GM23338 (cell line): ENCODE data around the gene FN3KRP. TPM values are rescaled to one million over a fixed set of nuclear protein-coding genes. Genes with fewer than 3 reads are reported as not detected.

Experiments used
- ATAC-seq: fragments of 200-7000 bp; cut with Tn5 transposase; 3 replicates; pipeline ENCODE4 v1.9.1; 2020
- DNase-seq: peaks from one replicate; pipeline ENCODE4 v3.0.0-alpha.2; 2015; ENCODE audit warnings: low spot score
- H2AFZ ChIP-seq: fragments of 200-600 bp; sonication (generic); 2 replicates; pipeline ENCODE4 v1.8.0; 2016; ENCODE audit warnings: antibody characterized with exemption, mild to moderate bottlenecking, moderate library complexity
- H3F3A ChIP-seq: fragments of 200-600 bp; sonication (generic); replicated peaks from 2 replicates; pipeline ENCODE4 v1.8.0; 2017; ENCODE audit warnings: antibody characterized with exemption, mixed run types, low read depth
- H3K27ac ChIP-seq: fragments of 200-600 bp; sonication (generic); 2 replicates; pipeline ENCODE4 v1.6.1; 2016; ENCODE audit warnings: low read depth
- H3K27me3 ChIP-seq: fragments of 200-600 bp; sonication (generic); 2 replicates; pipeline ENCODE4 v1.8.0; 2016; ENCODE audit warnings: mild to moderate bottlenecking, mixed run types, moderate library complexity; ENCODE audit not compliant: insufficient read depth
- H3K36me3 ChIP-seq: fragments of 200-600 bp; sonication (generic); 2 replicates; pipeline ENCODE4 v1.8.0; 2016; ENCODE audit warnings: mild to moderate bottlenecking; ENCODE audit not compliant: insufficient read depth
- H3K4me1 ChIP-seq: fragments of 200-600 bp; sonication (generic); 2 replicates; pipeline ENCODE4 v1.8.0; 2016; ENCODE audit warnings: mild to moderate bottlenecking, moderate library complexity; ENCODE audit not compliant: insufficient read depth
- H3K4me2 ChIP-seq: fragments of 200-600 bp; sonication (generic); 2 replicates; pipeline ENCODE4 v1.7.1; 2017; ENCODE audit warnings: mixed run types
- H3K4me3 ChIP-seq: fragments of 200-600 bp; sonication (generic); 2 replicates; pipeline ENCODE4 v1.6.1; 2016; ENCODE audit warnings: mixed run types
- H3K79me2 ChIP-seq: fragments of 200-600 bp; sonication (generic); replicated peaks from 2 replicates; pipeline ENCODE4 v1.8.0; 2017; ENCODE audit warnings: mild to moderate bottlenecking; ENCODE audit not compliant: insufficient read depth
- H3K9me2 ChIP-seq: fragments of 200-600 bp; sonication (generic); 2 replicates; pipeline ENCODE4 v1.8.0; 2017; ENCODE audit not compliant: insufficient read depth
- H4K20me1 ChIP-seq: fragments of 200-600 bp; sonication (generic); replicated peaks from 2 replicates; pipeline ENCODE4 v1.8.0; 2017; ENCODE audit warnings: mild to moderate bottlenecking; ENCODE audit not compliant: insufficient read depth
- H3K27ac Mint-ChIP-seq: 2 replicates; pipeline ENCODE4 v1.8.0; 2020; ENCODE audit warnings: inconsistent platforms, mild to moderate bottlenecking, moderate library complexity, mixed read lengths
- H3K27me3 Mint-ChIP-seq: 3 replicates; pipeline ENCODE4 v1.8.0; 2022; ENCODE audit warnings: low read depth, mild to moderate bottlenecking, moderate library complexity, mixed read lengths, inconsistent platforms; ENCODE audit not compliant: insufficient read depth, poor library complexity
- H3K36me3 Mint-ChIP-seq: 3 replicates; pipeline ENCODE4 v1.8.0; 2021; ENCODE audit warnings: low read depth, mild to moderate bottlenecking, inconsistent platforms, moderate library complexity, mixed read lengths
- H3K4me1 Mint-ChIP-seq: 3 replicates; pipeline ENCODE4 v1.8.0; 2020; ENCODE audit warnings: mild to moderate bottlenecking, inconsistent platforms, mixed read lengths
- H3K4me3 Mint-ChIP-seq: 3 replicates; pipeline ENCODE4 v1.8.0; 2021; ENCODE audit warnings: moderate library complexity, mild to moderate bottlenecking, inconsistent platforms, mixed read lengths
- H3K9me3 Mint-ChIP-seq: 3 replicates; pipeline ENCODE4 v1.8.0; 2020; ENCODE audit warnings: moderate library complexity, mild to moderate bottlenecking, inconsistent platforms, mixed read lengths
- CREB1 ChIP-seq: fragments of 250-450 bp; sonication (Bioruptor Pico); IDR thresholded peaks from 2 replicates; pipeline ENCODE4 v1.5.0; 2020; ENCODE audit warnings: low read depth, mild to moderate bottlenecking, moderate library complexity
- EZH2 ChIP-seq: fragments of 200-600 bp; sonication (generic); IDR thresholded peaks from one replicate; pipeline ENCODE4 v1.8.0; 2017; ENCODE audit warnings: antibody characterized with exemption, mild to moderate bottlenecking, low read depth; ENCODE audit not compliant: unreplicated experiment
- EZH2phosphoT487 ChIP-seq: fragments of 200-600 bp; sonication (generic); IDR thresholded peaks from one replicate; pipeline ENCODE4 v1.8.1; 2018; ENCODE audit warnings: antibody characterized with exemption; ENCODE audit not compliant: unreplicated experiment
- JUNB ChIP-seq: IDR thresholded peaks from one replicate; pipeline ENCODE4 v1.6.1; 2016; ENCODE audit warnings: antibody characterized with exemption; ENCODE audit not compliant: unreplicated experiment
- NANOG ChIP-seq: IDR thresholded peaks from 2 replicates; pipeline ENCODE4 v1.6.1; 2016; ENCODE audit warnings: antibody characterized with exemption, borderline replicate concordance
- POLR2AphosphoS5 ChIP-seq: IDR thresholded peaks from 2 replicates; pipeline ENCODE4 v1.6.1; 2016; ENCODE audit warnings: antibody characterized with exemption, low read depth
- STAT1 ChIP-seq: IDR thresholded peaks from one replicate; pipeline ENCODE4 v1.6.1; 2016; ENCODE audit warnings: antibody characterized with exemption; ENCODE audit not compliant: unreplicated experiment
- ZNF114 ChIP-seq: fragments of 250-450 bp; sonication (Bioruptor Pico); IDR thresholded peaks from 2 replicates; pipeline ENCODE4 v1.5.0; 2020; ENCODE audit warnings: mild to moderate bottlenecking, moderate library complexity
- ZNF331 ChIP-seq: fragments of 250-450 bp; sonication (Bioruptor Pico); IDR thresholded peaks from 2 replicates; pipeline ENCODE4 v1.5.0; 2020; ENCODE audit warnings: low read depth, mild to moderate bottlenecking, moderate library complexity
- polyA plus RNA-seq: library from polyadenylated mRNA; unstranded; fragments of >200 nt; fragmentation: Nextera tagmentation; extraction: Ambion mirVana; gene quantifications from 2 replicates; pipeline ENCODE4 v1.2.1, GENCODE V29; 2016
- total RNA-seq: library from RNA; depleted of rRNA; stranded (reverse); fragments of >200 nt; shearing (Covaris generic); gene quantifications from 2 replicates; pipeline ENCODE4 v1.2.3, GENCODE V29; 2014
- TF ChIP-seq, protein P1 (sequence below): IDR thresholded peaks from one replicate; pipeline ENCODE4 v1.6.1; 2018; ENCODE audit warnings: antibody characterized with exemption; ENCODE audit not compliant: unreplicated experiment
- TF ChIP-seq, protein P2 (sequence below): fragments of 250-450 bp; sonication (Bioruptor Pico); IDR thresholded peaks from 2 replicates; pipeline ENCODE4 v1.5.0; 2020; ENCODE audit warnings: mild to moderate bottlenecking, moderate library complexity
- TF ChIP-seq, protein P3 (sequence below), 2 experiments: fragments of 200-600 bp in 1 of 2; sonication (generic) in 1 of 2; conservative IDR thresholded peaks; 2 replicates each; pipeline versions ENCODE4 v1.5.1 to v1.6.1; 2016 to 2017; ENCODE audit warnings: antibody characterized with exemption in 2 of 2, low read depth in 2 of 2, mild to moderate bottlenecking in 2 of 2, moderate library complexity in 1 of 2
- TF ChIP-seq, protein P4 (sequence below): IDR thresholded peaks from 2 replicates; pipeline ENCODE4 v1.6.1; 2016; ENCODE audit warnings: antibody characterized with exemption

Gene FN3KRP
- total and polyA plus RNA-seq, 2 experiments from 2014 or later = 15.9 to 16.7 TPM

DNA sequence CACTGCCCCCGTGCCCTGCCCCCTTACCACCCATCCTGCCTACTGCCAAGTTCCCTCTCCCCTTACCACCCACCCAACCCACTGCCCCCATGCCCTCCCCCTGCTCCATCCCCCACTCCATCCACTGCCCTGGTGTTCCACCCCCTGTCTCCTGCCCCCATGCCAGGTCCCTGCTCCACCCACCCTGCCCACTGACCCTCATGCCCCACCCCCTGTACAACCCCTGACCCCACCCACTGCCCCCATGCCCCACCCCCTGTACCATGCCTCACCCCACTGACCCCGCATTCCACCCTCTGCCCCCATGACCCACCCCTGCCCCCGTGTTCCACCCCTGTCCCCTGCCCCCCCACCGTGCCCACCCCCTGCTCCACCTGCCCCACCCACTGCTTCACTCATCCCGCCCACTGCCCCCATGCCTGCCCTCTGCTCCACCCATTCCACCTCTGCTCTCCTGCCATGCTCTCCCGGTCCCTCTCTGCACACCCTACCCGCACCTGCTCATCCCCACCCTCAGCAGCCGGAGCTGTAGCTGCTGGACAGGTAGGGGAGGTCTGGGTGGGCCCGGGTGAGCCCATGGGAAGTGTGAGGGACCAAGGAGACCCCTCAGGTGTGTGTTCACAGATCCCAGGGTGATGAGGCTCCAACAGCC lies 7.4 kb upstream of the FN3KRP start:
- no peak for DNase-seq
- peak; percentile 7; the same call in 1 of the 3 replicates for ATAC-seq
- H3K9me3 Mint-ChIP-seq = no peaks in the 10 kb centered on the region
- Histone ChIP-seq H3F3A (no peaks in the 10 kb centered on the region), H3K4me2 (no peak overlapping the region), H3K27me3 (no peaks in the 10 kb centered on the region), H3K36me3 (no peaks in the 10 kb centered on the region), H3K79me2 (no peaks in the 10 kb centered on the region), H2AFZ (no peak overlapping the region), H3K4me1 (no peaks in the 10 kb centered on the region), H4K20me1 (no peaks in the 10 kb centered on the region), H3K4me3 (no peak overlapping the region), H3K9me2 (no peaks in the 10 kb centered on the region), H3K27ac (no peak overlapping the region)
- no peaks in the 10 kb centered on the region for H3K4me1 Mint-ChIP-seq
- no peak overlapping the region for H3K27ac Mint-ChIP-seq
- TF ChIP-seq ZNF331 (CRISPR knock-in tag) (no peak), EZH2phosphoT487 (no peak), JUNB (no peak), ZNF114 (CRISPR knock-in tag) (no peak), CREB1 (CRISPR knock-in tag) (no peak), EZH2 (no peak), STAT1 (no peak), POLR2AphosphoS5 (no peak), NANOG (no peak)
- TF ChIP-seq, protein P1, sequence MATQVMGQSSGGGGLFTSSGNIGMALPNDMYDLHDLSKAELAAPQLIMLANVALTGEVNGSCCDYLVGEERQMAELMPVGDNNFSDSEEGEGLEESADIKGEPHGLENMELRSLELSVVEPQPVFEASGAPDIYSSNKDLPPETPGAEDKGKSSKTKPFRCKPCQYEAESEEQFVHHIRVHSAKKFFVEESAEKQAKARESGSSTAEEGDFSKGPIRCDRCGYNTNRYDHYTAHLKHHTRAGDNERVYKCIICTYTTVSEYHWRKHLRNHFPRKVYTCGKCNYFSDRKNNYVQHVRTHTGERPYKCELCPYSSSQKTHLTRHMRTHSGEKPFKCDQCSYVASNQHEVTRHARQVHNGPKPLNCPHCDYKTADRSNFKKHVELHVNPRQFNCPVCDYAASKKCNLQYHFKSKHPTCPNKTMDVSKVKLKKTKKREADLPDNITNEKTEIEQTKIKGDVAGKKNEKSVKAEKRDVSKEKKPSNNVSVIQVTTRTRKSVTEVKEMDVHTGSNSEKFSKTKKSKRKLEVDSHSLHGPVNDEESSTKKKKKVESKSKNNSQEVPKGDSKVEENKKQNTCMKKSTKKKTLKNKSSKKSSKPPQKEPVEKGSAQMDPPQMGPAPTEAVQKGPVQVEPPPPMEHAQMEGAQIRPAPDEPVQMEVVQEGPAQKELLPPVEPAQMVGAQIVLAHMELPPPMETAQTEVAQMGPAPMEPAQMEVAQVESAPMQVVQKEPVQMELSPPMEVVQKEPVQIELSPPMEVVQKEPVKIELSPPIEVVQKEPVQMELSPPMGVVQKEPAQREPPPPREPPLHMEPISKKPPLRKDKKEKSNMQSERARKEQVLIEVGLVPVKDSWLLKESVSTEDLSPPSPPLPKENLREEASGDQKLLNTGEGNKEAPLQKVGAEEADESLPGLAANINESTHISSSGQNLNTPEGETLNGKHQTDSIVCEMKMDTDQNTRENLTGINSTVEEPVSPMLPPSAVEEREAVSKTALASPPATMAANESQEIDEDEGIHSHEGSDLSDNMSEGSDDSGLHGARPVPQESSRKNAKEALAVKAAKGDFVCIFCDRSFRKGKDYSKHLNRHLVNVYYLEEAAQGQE = no peak
- TF ChIP-seq, protein P2, sequence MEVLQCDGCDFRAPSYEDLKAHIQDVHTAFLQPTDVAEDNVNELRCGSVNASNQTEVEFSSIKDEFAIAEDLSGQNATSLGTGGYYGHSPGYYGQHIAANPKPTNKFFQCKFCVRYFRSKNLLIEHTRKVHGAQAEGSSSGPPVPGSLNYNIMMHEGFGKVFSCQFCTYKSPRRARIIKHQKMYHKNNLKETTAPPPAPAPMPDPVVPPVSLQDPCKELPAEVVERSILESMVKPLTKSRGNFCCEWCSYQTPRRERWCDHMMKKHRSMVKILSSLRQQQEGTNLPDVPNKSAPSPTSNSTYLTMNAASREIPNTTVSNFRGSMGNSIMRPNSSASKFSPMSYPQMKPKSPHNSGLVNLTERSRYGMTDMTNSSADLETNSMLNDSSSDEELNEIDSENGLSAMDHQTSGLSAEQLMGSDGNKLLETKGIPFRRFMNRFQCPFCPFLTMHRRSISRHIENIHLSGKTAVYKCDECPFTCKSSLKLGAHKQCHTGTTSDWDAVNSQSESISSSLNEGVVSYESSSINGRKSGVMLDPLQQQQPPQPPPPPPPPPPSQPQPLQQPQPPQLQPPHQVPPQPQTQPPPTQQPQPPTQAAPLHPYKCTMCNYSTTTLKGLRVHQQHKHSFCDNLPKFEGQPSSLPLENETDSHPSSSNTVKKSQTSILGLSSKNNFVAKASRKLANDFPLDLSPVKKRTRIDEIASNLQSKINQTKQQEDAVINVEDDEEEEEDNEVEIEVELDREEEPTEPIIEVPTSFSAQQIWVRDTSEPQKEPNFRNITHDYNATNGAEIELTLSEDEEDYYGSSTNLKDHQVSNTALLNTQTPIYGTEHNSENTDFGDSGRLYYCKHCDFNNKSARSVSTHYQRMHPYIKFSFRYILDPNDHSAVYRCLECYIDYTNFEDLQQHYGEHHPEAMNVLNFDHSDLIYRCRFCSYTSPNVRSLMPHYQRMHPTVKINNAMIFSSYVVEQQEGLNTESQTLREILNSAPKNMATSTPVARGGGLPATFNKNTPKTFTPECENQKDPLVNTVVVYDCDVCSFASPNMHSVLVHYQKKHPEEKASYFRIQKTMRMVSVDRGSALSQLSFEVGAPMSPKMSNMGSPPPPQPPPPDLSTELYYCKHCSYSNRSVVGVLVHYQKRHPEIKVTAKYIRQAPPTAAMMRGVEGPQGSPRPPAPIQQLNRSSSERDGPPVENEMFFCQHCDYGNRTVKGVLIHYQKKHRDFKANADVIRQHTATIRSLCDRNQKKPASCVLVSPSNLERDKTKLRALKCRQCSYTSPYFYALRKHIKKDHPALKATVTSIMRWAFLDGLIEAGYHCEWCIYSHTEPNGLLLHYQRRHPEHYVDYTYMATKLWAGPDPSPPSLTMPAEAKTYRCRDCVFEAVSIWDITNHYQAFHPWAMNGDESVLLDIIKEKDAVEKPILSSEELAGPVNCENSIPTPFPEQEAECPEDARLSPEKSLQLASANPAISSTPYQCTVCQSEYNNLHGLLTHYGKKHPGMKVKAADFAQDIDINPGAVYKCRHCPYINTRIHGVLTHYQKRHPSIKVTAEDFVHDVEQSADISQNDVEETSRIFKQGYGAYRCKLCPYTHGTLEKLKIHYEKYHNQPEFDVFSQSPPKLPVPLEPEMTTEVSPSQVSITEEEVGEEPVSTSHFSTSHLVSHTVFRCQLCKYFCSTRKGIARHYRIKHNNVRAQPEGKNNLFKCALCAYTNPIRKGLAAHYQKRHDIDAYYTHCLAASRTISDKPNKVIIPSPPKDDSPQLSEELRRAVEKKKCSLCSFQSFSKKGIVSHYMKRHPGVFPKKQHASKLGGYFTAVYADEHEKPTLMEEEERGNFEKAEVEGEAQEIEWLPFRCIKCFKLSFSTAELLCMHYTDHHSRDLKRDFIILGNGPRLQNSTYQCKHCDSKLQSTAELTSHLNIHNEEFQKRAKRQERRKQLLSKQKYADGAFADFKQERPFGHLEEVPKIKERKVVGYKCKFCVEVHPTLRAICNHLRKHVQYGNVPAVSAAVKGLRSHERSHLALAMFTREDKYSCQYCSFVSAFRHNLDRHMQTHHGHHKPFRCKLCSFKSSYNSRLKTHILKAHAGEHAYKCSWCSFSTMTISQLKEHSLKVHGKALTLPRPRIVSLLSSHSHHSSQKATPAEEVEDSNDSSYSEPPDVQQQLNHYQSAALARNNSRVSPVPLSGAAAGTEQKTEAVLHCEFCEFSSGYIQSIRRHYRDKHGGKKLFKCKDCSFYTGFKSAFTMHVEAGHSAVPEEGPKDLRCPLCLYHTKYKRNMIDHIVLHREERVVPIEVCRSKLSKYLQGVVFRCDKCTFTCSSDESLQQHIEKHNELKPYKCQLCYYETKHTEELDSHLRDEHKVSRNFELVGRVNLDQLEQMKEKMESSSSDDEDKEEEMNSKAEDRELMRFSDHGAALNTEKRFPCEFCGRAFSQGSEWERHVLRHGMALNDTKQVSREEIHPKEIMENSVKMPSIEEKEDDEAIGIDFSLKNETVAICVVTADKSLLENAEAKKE (CRISPR knock-in tag) = no peak
- TF ChIP-seq, protein P3, sequence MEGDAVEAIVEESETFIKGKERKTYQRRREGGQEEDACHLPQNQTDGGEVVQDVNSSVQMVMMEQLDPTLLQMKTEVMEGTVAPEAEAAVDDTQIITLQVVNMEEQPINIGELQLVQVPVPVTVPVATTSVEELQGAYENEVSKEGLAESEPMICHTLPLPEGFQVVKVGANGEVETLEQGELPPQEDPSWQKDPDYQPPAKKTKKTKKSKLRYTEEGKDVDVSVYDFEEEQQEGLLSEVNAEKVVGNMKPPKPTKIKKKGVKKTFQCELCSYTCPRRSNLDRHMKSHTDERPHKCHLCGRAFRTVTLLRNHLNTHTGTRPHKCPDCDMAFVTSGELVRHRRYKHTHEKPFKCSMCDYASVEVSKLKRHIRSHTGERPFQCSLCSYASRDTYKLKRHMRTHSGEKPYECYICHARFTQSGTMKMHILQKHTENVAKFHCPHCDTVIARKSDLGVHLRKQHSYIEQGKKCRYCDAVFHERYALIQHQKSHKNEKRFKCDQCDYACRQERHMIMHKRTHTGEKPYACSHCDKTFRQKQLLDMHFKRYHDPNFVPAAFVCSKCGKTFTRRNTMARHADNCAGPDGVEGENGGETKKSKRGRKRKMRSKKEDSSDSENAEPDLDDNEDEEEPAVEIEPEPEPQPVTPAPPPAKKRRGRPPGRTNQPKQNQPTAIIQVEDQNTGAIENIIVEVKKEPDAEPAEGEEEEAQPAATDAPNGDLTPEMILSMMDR (conservative IDR thresholded peaks at IDR 0.05; ENCODE audit: low read depth in 2 of 2) = no peak
- TF ChIP-seq, protein P4, sequence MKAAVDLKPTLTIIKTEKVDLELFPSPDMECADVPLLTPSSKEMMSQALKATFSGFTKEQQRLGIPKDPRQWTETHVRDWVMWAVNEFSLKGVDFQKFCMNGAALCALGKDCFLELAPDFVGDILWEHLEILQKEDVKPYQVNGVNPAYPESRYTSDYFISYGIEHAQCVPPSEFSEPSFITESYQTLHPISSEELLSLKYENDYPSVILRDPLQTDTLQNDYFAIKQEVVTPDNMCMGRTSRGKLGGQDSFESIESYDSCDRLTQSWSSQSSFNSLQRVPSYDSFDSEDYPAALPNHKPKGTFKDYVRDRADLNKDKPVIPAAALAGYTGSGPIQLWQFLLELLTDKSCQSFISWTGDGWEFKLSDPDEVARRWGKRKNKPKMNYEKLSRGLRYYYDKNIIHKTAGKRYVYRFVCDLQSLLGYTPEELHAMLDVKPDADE = no peak
- no peaks in the 10 kb centered on the region for H3K36me3 Mint-ChIP-seq
- no peak overlapping the region for H3K4me3 Mint-ChIP-seq
- H3K27me3 Mint-ChIP-seq = peaks cover 7% of the 10 kb centered on the region
